ENCODE data around the gene SP7.
"Not testable (repeated sequence)": the region's sequence is repeated elsewhere in the genome, so short reads cannot be mapped to it uniquely, and the experiment has no call there.

SP7 gene

GRCh38 chr12:53345486-53346188 lies 9.5 kb upstream of the SP7 start:
- FAIRE-seq = no peak

GRCh38 chr12:53344824-53345485 lies 8.8 kb upstream of the SP7 start:
- no peak for FAIRE-seq

GRCh38 chr12:53344487-53344823 lies 8.3 kb upstream of the SP7 start:
- FAIRE-seq = no peak

- FAIRE-seq = no peak
Observed at GRCh38 chr12:53343969-53344368, 7.8 kb upstream of the SP7 start.

GRCh38 chr12:53343449-53343848 lies 7.3 kb upstream of the SP7 start:
- no peak for FAIRE-seq

- no peak for FAIRE-seq
Observed at GRCh38 chr12:53340398-53340797, 4.2 kb upstream of the SP7 start.

GRCh38 chr12:53338916-53339315 lies 2.8 kb upstream of the SP7 start:
- FAIRE-seq = no peak

GRCh38 chr12:53338017-53338416 lies 1.9 kb upstream of the SP7 start:
- no peak for FAIRE-seq

- FAIRE-seq = no peak
Observed at GRCh38 chr12:53334822-53335221, 1.3 kb downstream of the SP7 start.

- no peak for FAIRE-seq
Observed at GRCh38 chr12:53333845-53334244, 2.3 kb downstream of the SP7 start.

GRCh38 chr12:53333289-53333688 lies 2.9 kb downstream of the SP7 start:
- no peak for FAIRE-seq

GRCh38 chr12:53332744-53333143 lies 3.4 kb downstream of the SP7 start:
- FAIRE-seq = no peak

GRCh38 chr12:53332339-53332738 lies 3.8 kb downstream of the SP7 start:
- FAIRE-seq = not testable (repeated sequence)

- FAIRE-seq = no peak
Observed at GRCh38 chr12:53330671-53331070, 5.5 kb downstream of the SP7 start.

- no peak for FAIRE-seq
Observed at GRCh38 chr12:53328043-53328435, 8.1 kb downstream of the SP7 start.

GRCh38 chr12:53327435-53328042 lies 8.6 kb downstream of the SP7 start:
- FAIRE-seq = no peak

GRCh38 chr12:53326460-53327185 lies 9.5 kb downstream of the SP7 start:
- no peak for FAIRE-seq

GRCh38 chr12:53325511-53326061 lies 10.6 kb downstream of the SP7 start:
- no peak for FAIRE-seq

GRCh38 chr12:53324779-53325510 lies 11.2 kb downstream of the SP7 start:
- no peak for FAIRE-seq

GRCh38 chr12:53324113-53324778 lies 11.9 kb downstream of the SP7 start:
- no peak for FAIRE-seq

- FAIRE-seq = no peak
Observed at GRCh38 chr12:53320352-53321195, 15.6 kb downstream of the SP7 start.

Data from A204.1 (cell line).